Stimulated activated CD4-positive, alpha-beta T cell treated with anti-CD3 and anti-CD28 coated beads, Interleukin-15, amount 100 ng/mL, for 1 hour (primary cell): ENCODE results near the gene ASCC3.

Source experiments
- DNase-seq, 2 donors: peaks; one replicate each; pipeline ENCODE4 v3.0.0-alpha.2; 2020; ENCODE audit warnings: low read depth in 1 of 2, low spot score in 1 of 2

The ASCC3 gene

GRCh38 chr6:100506651-100507050 is 374.5 kb downstream of the ASCC3 start:
- DNase-seq = no peak

GRCh38 chr6:100504786-100505737 is 376.1 kb downstream of the ASCC3 start:
- no peak for DNase-seq

GRCh38 chr6:100503043-100503705 is 378.0 kb downstream of the ASCC3 start:
- no peak for DNase-seq

GRCh38 chr6:100493206-100493888 is 387.8 kb downstream of the ASCC3 start:
- DNase-seq = no peak

- DNase-seq = no peak
Observed at GRCh38 chr6:100491952-100492670, 389.0 kb downstream of the ASCC3 start.

- no peak for DNase-seq
Observed at GRCh38 chr6:100490065-100490464, 391.1 kb downstream of the ASCC3 start.

GRCh38 chr6:100488244-100488643 is 392.9 kb downstream of the ASCC3 start:
- DNase-seq = no peak

- DNase-seq = no peak
Observed at GRCh38 chr6:100487638-100488037, 393.5 kb downstream of the ASCC3 start.

GRCh38 chr6:100485268-100485667 is 395.9 kb downstream of the ASCC3 start:
- DNase-seq = no peak

GRCh38 chr6:100484474-100484873 is 396.7 kb downstream of the ASCC3 start:
- DNase-seq = no peak

GRCh38 chr6:100482698-100483097 is 398.4 kb downstream of the ASCC3 start:
- DNase-seq = no peak

- DNase-seq = no peak
Observed at GRCh38 chr6:100479179-100480035, 401.7 kb downstream of the ASCC3 start.

- DNase-seq = no peak
Observed at GRCh38 chr6:100475554-100476320, 405.4 kb downstream of the ASCC3 start.

- DNase-seq = no peak
Observed at GRCh38 chr6:100473182-100473581, 407.9 kb downstream of the ASCC3 start.

- DNase-seq = no peak
Observed at GRCh38 chr6:100472674-100473073, 408.5 kb downstream of the ASCC3 start.

GRCh38 chr6:100470422-100471120 is 410.6 kb downstream of the ASCC3 start:
- no peak for DNase-seq

GRCh38 chr6:100469101-100469859 is 411.8 kb downstream of the ASCC3 start:
- DNase-seq = no peak

GRCh38 chr6:100468016-100468622 is 413.0 kb downstream of the ASCC3 start:
- no peak for DNase-seq
